Activated CD4-positive, alpha-beta memory T cell treated with anti-CD3 and anti-CD28 coated beads for 36 hours (primary cell): ENCODE data around the gene DNAJC10. TPM values are rescaled to one million over a fixed set of nuclear protein-coding genes. Genes with fewer than 3 reads are reported as not detected.

Experiments used
- CTCF ChIA-PET: fragments of 350-600 bp; sonication (Branson Sonifier 250); formaldehyde crosslinking; loops from one replicate; lab custom pipeline; 2021; ENCODE audit warnings: antibody characterized with exemption, inconsistent platforms; lab: Charles Lee
- POLR2A ChIA-PET: fragments of 350-600 bp; sonication (Branson Sonifier 250); formaldehyde crosslinking; loops from one replicate; lab custom pipeline; 2021; ENCODE audit warnings: antibody characterized with exemption; lab: Charles Lee
- DNase-seq: peaks from one replicate; pipeline ENCODE4 v3.0.0-alpha.2; 2020
- H3K27ac Mint-ChIP-seq: one replicate; pipeline ENCODE4 v1.8.0; 2021; ENCODE audit warnings: mixed read lengths
- H3K27me3 Mint-ChIP-seq: one replicate; pipeline ENCODE4 v1.8.0; 2021; ENCODE audit warnings: mixed read lengths
- H3K36me3 Mint-ChIP-seq: one replicate; pipeline ENCODE4 v1.8.0; 2021; ENCODE audit warnings: mixed read lengths
- H3K4me1 Mint-ChIP-seq: one replicate; pipeline ENCODE4 v1.8.0; 2021; ENCODE audit warnings: low read depth, mixed read lengths
- H3K4me3 Mint-ChIP-seq: one replicate; pipeline ENCODE4 v1.8.0; 2021; ENCODE audit warnings: mild to moderate bottlenecking, mixed read lengths
- H3K9me3 Mint-ChIP-seq: one replicate; pipeline ENCODE4 v1.8.0; 2021; ENCODE audit warnings: mixed read lengths
- intact Hi-C: fragments of 100-400 bp; cut with micrococcal nuclease; formaldehyde crosslinking; loops from one replicate; pipeline ENCODE4 v1.15.1; 2023
- total RNA-seq, 2 experiments: library from RNA; stranded (reverse); gene quantifications; one replicate each; pipeline ENCODE4 v1.2.3, GENCODE V29; 2021

Gene DNAJC10
- total RNA-seq, 2 experiments from 2014 or later = 59.0 to 63.6 TPM

DNA sequence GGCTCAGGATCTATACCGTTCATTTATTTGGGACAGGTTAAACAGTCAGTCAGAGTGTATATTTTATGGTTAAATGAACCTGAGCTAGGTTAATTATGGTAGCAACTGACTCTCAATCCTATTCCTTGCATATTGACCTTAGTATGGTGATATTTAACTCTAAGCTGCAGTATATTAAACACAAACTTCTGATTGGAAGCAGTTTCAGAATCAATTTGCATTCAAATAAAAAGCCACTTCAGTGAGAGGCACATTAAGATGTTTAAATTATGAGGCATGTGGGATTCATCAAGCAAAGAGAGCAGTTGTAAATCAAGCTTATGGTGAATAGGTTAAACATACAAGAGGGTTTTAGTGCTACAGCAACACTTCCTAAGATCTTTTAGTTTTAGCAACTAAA lies 110.0 kb downstream of the DNAJC10 start:
- no peak overlapping the region for H3K27ac Mint-ChIP-seq
- intact Hi-C loops = no loop called here
- no peaks in the 10 kb centered on the region for H3K4me1 Mint-ChIP-seq
- H3K27me3 Mint-ChIP-seq = peaks cover 9% of the 10 kb centered on the region
- ChIA-PET CTCF (no interaction called here), POLR2A (no interaction called here)
- DNase-seq = no peak
- H3K4me3 Mint-ChIP-seq = no peak overlapping the region
- H3K9me3 Mint-ChIP-seq = no peaks in the 10 kb centered on the region
- H3K36me3 Mint-ChIP-seq = no peaks in the 10 kb centered on the region

DNA sequence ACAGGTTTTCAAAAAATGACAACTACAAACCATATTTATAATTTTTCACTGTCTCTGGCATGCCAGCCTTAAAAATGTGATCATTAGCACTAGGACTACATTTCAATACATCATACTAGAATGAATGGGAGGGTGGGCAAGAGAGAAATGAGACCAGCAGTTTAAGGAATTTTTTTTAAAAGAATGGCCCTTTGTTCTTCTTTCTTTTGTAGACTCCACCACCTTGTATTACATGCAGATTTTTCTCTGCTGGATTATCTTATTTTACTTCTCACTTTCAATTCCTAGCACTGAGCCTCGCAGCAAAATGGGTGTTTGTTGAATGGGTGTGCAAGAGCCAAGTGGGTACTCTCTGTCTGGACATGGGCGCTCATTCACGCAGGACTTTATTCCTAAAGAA lies 110.4 kb downstream of the DNAJC10 start:
- no peaks in the 10 kb centered on the region for H3K4me1 Mint-ChIP-seq
- intact Hi-C loops = no loop called here
- H3K9me3 Mint-ChIP-seq = no peaks in the 10 kb centered on the region
- H3K27ac Mint-ChIP-seq = no peak overlapping the region
- H3K4me3 Mint-ChIP-seq = no peak overlapping the region
- ChIA-PET CTCF (interaction anchor here (0.7 kb wide), 1 partner anchor 64 kb away, joined by 3 read pairs; no protein-coding TSS in a partner anchor), POLR2A (no interaction called here)
- H3K27me3 Mint-ChIP-seq = peaks cover 7% of the 10 kb centered on the region
- no peaks in the 10 kb centered on the region for H3K36me3 Mint-ChIP-seq
- no peak for DNase-seq

DNA sequence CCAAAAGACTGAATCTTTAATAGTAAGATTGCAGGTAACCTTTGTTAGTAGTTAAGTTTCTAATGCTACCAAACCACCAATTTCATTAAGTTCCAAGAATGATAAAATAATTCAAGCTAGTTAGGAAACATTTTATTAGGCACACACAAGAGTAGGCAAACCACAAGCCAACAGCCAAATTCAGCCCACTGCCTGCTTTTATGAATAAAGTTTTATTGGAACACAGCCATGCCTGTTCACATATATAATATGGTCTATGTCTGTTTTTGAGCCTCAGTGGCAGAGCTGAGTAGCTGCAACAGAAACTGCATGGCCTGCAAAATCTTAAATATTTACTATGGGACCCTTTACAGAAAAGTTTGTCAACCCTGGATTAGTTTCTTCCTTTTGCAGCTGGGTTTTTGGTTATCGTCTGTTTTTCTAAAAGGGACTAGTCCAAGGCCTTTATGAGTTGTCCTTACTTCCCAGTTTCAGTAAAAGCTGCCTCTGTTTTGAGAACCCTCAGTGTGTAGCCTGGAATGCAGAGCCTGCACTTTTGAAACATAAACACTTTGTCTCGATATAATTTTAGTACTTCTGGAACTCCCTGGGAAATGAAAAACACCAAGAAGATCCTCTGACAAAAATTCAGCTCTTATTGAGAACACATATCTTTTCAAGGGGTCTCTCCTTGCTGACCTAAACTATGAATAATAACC lies 111.3 kb downstream of the DNAJC10 start:
- intact Hi-C loops = no loop called here
- H3K4me1 Mint-ChIP-seq = no peaks in the 10 kb centered on the region
- H3K27ac Mint-ChIP-seq = no peak overlapping the region
- no peaks in the 10 kb centered on the region for H3K9me3 Mint-ChIP-seq
- CTCF ChIA-PET = interaction anchor here (0.7 kb wide), 1 partner anchor 64 kb away, joined by 3 read pairs; no protein-coding TSS in a partner anchor
- POLR2A ChIA-PET = no interaction called here
- no peak overlapping the region for H3K4me3 Mint-ChIP-seq
- no peak for DNase-seq
- peaks cover 8% of the 10 kb centered on the region for H3K27me3 Mint-ChIP-seq
- H3K36me3 Mint-ChIP-seq = no peaks in the 10 kb centered on the region

DNA sequence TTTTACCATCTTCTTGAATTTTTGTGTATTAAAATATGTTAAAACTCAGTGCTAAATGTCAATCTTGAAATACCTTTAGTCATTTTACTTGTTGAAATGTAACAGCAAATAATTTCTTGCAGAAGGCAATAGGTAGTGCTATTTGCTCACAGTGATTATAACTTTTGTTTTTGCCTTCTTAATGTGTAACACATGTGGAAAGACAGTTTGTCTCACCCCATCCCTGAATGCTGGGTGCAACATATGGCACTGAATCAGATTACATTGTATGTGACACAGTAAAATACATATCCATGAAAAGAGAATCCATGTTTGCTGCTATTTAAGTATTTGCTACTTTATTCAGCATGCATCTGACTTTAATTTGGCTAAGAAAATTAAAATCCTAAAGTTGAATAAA lies 115.0 kb downstream of the DNAJC10 start:
- intact Hi-C loops = no loop called here
- ChIA-PET POLR2A (no interaction called here), CTCF (no interaction called here)
- no peak for DNase-seq
- Mint-ChIP-seq H3K4me3 (no peak overlapping the region), H3K4me1 (no peaks in the 10 kb centered on the region), H3K9me3 (no peaks in the 10 kb centered on the region), H3K27me3 (peaks cover 19% of the 10 kb centered on the region), H3K27ac (no peak overlapping the region), H3K36me3 (no peaks in the 10 kb centered on the region)

DNA sequence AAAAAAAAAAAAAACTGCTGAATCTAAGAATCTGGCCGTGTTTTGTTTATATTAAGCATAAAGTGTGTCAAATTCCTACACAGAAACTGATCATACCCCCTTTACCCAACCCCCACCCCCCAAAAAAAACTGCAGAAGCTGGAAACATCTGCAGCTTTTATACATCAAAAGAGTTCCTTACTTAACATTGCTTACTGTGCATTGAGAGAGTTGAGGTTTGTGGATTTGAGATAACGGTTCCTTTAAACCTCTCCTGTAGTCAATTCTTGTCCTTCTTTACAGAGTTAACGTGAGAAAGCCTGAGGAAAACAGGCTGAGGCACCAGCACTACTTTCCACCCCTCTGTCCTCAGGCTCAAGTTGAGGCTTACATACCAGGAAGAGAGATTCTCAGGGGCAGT lies 115.9 kb downstream of the DNAJC10 start:
- no peak for DNase-seq
- peaks cover 22% of the 10 kb centered on the region for H3K27me3 Mint-ChIP-seq
- H3K4me1 Mint-ChIP-seq = no peaks in the 10 kb centered on the region
- POLR2A ChIA-PET = no interaction called here
- H3K36me3 Mint-ChIP-seq = no peaks in the 10 kb centered on the region
- CTCF ChIA-PET = interaction anchor here (0.6 kb wide), 1 partner anchor 11 kb away, joined by 3 read pairs; no protein-coding TSS in a partner anchor
- H3K4me3 Mint-ChIP-seq = no peak overlapping the region
- no peaks in the 10 kb centered on the region for H3K9me3 Mint-ChIP-seq
- intact Hi-C loops = no loop called here
- no peak overlapping the region for H3K27ac Mint-ChIP-seq

DNA sequence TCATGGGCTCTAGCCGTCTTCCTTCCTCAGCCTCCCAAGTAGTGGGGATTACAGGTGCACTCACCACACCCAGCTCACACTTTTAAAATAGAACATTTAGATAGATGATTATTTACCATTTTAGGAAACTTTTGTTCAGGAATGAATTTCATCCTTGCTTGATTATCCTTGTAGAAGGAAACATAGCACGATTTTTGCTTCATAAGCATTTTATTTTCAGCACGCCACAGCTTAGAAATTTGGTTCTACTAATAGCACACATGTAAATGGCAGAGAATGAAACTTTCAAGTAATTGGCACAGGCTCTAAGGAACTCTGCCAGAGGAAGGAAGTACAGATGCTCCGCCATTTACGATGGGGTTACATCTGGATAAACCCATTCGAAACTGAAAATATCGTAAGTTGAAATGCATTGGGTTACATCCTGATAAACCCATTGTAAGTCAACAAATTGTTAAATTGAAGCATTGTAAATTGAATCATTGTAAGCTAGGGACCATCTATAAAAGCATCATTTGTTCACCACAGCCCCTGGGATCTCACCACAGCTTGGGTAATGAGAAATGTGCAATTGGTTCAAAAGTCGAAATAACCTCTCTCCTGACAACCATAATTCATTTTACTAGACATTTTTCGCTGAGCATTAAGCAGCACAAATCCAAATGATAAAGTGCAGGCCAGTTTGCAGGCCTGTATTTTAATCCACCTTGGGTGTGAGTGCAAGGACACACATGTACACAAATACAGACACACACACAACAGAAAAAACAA lies 117.2 kb downstream of the DNAJC10 start:
- no peaks in the 10 kb centered on the region for H3K9me3 Mint-ChIP-seq
- intact Hi-C loops = no loop called here
- CTCF ChIA-PET = no interaction called here
- DNase-seq = no peak
- H3K27ac Mint-ChIP-seq = no peak overlapping the region
- H3K4me1 Mint-ChIP-seq = no peaks in the 10 kb centered on the region
- H3K36me3 Mint-ChIP-seq = no peaks in the 10 kb centered on the region
- peaks cover 24% of the 10 kb centered on the region for H3K27me3 Mint-ChIP-seq
- POLR2A ChIA-PET = interaction anchor here (0.5 kb wide), 1 partner anchor 667 kb away, joined by 4 read pairs; no protein-coding TSS in a partner anchor
- no peak overlapping the region for H3K4me3 Mint-ChIP-seq

DNA sequence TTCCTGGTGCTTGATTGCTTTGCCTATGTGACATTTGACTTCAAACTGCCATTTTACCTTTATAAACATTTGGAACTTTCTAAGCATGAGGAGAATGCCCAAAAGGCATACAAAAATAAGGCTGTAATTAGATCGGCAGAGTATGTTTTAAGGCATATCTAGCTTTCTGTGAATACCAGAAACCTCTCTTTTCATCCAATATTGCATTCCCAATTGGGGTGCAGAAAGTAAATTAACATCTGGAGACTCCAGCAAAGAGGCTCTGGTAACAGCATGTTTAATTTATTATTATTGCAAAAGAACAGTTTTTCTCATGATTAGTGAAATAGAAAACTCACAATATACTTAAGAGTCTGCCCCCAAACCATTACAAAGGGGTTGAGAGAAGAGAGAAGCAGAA lies 118.2 kb downstream of the DNAJC10 start:
- no peak for DNase-seq
- intact Hi-C loops = no loop called here
- POLR2A ChIA-PET = no interaction called here
- Mint-ChIP-seq H3K27ac (no peak overlapping the region), H3K9me3 (no peaks in the 10 kb centered on the region), H3K4me1 (no peaks in the 10 kb centered on the region), H3K4me3 (no peak overlapping the region), H3K27me3 (peaks cover 28% of the 10 kb centered on the region), H3K36me3 (no peaks in the 10 kb centered on the region)
- CTCF ChIA-PET = no interaction called here

DNA sequence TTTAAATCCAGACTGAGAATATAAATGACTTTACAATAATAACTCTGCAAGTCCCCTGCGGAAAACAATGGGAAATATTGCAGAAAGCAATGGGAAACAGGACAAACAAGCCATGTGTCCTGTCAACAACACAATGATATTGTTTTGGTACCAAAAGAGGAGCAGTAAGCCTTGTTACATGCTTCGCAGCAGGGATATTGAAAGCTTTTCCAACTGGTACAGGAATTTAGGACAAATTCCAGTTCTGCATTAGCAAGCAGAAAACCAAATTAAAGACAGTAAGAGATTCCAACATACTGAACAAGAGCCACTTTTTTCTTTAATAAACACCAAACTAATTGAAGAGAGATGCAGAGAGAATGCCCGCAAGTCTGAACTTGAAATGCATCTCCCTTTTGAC lies 120.4 kb downstream of the DNAJC10 start:
- Mint-ChIP-seq H3K27ac (no peak overlapping the region), H3K27me3 (peaks cover 29% of the 10 kb centered on the region), H3K36me3 (no peaks in the 10 kb centered on the region), H3K4me1 (no peaks in the 10 kb centered on the region), H3K9me3 (no peaks in the 10 kb centered on the region), H3K4me3 (no peak overlapping the region)
- DNase-seq = no peak
- intact Hi-C loops = no loop called here
- POLR2A ChIA-PET = no interaction called here
- CTCF ChIA-PET = no interaction called here

Other genes with a start within 250 kb of the DNAJC10 start
- gene FRZB, start 150.4 kb downstream of the DNAJC10 start, total RNA-seq = not detected